HG03196 (cell line): ENCODE measurements around the gene GRAP.
"Not testable (repeated sequence)": the region's sequence is repeated elsewhere in the genome, so short reads cannot be mapped to it uniquely, and the experiment has no call there.

Experiments used
- ATAC-seq: cut with Tn5 transposase; IDR thresholded peaks from one replicate; pipeline ENCODE4 v1.9.1; 2021; ENCODE audit not compliant: unreplicated experiment

GRAP gene

DNA sequence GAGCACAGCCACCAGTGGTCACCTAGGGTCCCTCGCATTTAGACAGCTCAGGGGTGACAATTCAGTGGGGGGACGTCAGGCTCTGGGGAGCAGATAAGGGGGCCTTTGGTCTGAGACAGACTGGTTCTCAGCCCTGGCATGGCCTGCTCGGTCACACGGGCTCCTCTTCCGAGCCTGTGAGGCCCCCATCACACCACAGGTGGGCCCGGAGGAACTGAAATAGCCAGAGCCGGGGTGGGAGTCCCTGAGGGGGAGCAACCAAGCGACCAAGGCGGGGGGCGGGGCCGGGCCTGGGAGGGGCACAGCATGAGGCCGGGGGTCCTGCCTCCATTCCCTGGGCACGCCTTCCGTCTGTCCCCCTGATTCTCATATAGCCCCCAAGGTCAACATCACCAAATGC, 4.4 kb downstream of the GRAP start:
- ATAC-seq = not testable (repeated sequence)

DNA sequence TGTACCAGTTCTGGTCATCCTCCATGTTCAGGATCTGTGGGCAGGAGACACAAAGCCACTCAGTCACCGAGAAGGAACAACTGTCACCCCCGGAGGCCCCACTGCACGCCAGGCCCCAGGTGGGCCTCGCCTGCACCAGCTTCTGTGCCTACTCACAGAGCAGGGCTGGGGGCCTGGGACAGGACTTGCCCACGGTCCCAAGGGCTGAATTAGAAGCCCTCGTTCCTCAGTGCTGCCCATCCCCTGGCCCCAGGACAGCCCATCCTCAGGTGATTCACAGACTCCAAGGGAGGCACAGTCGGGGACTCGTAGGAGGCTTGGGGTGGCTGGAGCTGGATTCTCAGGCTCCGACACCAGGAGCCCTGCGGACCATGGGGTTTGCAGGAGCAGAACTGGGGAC, 4.9 kb downstream of the GRAP start:
- not testable (repeated sequence) for ATAC-seq

DNA sequence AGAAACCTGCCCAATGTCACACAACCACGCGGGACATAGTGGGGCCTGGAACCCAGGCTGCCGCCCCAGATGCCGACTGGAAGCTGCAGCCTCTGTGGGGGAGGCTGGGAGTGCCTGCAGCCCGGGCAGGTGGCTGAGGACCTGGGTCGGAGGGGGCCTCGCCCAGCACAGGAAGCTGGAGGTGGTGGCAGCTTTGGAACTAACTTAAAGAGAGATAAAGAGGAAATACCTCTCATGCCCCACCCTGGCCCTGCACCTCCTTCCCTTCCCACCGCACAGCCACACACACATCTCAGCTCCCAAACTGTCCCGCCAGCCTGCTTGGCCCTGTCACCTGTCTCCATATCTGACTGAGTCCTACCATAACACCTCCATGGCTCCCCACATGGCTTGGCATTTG, 6.4 kb downstream of the GRAP start:
- not testable (repeated sequence) for ATAC-seq

DNA sequence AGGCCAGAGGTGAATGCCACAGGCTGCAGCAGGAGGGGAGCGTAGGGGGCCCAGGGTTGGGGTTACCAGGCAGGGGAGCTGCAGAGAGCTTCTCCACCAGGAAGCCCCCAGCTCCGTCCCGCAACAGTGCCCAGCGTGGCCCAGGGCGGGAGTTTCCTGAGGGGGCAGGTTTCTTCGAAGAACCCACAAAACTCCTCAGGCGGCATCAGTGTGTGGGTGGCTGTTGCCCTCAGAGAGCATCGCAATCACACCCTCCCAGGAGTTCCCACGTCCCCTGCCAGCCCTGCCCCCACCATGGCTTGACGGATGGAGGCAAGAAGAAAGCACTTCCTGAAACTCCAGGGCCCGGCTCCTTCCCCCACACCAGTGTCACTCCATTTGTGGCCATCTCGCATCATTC, 8.0 kb downstream of the GRAP start:
- ATAC-seq = not testable (repeated sequence)

DNA sequence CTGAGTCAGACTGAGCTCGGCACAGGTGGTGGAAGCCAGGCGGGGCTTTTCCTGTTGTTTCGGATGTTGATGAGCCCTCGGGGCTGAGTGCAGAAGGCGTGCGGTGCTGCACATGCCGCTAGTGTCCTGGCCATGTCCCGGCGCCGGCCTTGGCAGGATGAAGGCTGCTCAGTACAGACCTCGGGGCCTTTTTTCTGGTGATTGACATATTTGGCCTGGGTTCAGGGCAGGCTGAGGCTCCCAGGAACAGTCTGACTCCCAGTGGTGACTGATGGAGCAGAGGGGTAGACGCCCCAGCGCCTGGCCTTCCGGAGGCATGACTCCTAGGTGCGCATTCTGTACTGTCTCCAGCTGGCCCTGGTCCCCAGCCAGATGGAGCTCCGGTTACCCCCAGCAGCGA, 8.8 kb downstream of the GRAP start:
- ATAC-seq = not testable (repeated sequence)

DNA sequence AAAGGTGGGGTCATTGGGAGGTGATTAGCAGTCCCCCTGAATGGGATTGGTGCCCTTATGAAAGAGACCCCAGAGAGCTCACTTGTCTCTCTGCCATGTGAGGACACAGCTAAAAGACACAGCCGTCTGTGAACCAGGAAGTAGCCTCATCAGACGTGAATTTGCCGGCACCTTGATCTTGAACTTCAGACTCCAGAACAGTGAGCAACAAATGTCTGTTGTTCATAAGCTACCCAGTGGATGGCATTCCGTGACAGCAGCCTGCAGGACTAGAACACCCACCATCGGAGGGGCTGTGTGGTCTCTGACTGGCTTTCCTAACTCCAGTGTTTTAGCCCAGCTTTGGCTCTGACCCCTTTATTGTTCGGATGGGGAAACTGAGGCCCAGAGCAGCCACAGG, 9.2 kb downstream of the GRAP start:
- not testable (repeated sequence) for ATAC-seq

DNA sequence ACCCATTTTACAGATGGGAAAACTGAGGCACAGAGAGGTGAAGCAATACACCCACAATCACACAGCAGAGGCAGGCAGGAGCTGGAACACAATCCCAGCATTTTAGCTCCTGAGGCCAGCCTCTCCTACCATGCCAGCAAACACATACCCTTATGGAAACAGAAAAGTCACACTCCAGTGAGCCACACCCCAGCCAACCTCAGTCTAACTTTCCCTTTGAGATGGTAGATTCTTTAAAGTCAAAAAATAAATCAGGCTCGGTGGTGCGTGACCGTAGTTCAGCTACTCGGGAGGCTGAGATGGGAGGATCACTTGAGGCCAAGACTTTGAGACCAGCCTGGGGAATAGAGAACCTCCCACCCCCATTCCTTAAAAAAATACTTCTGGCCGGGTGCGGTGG, 10.6 kb downstream of the GRAP start:
- not testable (repeated sequence) for ATAC-seq

DNA sequence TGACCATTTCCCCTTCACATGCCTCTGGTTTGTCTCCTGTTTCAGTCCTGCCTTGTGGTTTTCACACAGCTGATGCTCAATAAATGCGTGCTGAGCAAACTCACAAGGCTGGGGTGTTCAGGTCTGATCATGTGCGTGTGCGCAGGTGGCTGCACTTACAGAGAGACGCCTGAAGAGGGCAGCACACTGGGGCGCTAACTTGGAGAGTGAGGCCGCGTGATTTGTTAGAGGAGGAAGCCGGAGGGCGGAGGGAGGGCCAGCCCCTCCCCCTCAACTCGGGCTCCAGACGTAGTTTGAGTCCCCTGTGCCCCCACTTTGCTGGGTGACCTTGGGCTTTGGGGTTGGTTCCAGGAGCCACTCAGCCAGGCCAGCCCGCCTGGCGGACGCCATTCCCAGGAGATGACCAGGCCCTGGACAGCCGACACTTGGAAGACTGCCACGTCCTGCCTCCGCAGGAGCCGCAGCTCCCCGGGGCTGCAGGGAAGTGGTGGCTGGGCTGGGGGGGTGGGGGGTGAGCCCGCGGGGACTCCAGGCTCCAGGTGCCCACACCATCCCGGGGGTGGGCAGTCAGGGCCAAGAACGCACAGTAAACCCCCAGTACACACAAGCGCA, 14.3 kb downstream of the GRAP start:
- not testable (repeated sequence) for ATAC-seq

DNA sequence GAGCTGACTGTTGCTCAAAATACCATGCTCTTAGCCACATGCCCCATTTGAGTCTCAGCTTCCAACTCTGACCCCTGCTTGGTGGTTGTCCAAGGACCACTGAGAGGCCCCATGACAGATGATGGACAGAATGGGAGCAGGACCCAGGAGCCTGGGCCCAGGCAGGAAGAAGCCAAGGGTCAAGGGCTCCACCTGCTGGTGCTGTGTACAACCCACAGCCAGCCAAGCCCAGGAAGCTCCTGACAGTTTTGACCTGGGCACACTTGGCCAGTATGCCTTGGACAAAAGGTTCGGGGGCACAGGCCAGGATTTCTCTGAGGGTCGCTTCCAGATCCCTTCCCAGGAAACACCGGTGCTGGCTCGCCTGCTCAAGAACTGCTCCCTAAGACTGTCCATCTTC, 15.0 kb downstream of the GRAP start:
- not testable (repeated sequence) for ATAC-seq

DNA sequence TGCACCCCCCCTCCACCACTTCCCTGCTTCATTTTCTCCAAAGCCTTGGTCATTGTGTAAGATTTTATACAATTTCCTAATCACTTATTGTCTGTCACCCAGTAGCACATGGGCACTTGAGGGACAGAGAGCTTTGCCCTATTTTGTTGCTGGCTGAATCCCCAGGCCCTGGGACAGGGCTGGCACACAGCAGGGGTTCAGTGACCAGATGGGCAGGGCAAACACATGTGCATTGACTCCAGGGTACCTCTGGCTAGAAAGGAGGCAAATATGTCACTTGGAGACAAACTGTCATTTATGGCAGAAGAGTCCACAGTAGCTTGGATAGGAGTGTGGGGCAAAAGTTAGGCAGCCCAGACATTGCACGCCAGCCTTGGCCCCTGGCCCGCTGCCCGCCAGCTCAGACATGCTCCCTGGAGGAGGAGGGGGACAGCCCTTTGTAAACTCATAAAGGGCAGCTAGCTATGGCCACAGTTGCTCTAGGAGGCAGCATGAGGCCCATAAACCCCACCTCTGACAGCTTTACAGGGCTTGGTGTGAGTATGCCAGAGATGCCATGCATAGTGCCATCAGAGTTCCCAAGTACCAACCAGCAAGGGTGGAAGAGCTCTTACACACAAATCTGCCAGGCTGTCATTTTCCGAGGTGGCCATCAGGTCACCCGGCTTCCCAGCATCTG, 15.8 kb downstream of the GRAP start:
- not testable (repeated sequence) for ATAC-seq

DNA sequence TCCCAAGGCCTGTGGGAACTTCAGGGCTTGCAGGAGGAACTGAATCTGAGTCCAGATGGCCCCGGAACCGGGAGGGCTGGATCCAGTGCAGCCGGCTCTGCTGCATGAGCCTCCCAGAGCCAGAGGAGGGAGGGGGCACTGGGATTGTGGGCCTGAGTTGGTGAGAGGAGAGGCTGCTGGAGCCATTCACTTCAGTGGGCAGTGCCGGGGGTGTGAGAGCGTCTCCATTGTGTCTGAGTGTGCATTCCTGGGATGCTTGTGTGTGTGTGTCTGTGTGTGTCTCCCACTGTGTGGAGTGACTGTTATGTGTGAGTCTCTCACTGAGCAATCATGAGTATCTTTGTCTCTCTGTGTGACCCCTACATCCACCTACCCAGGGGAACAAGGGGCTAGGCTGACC, 17.0 kb downstream of the GRAP start:
- not testable (repeated sequence) for ATAC-seq

DNA sequence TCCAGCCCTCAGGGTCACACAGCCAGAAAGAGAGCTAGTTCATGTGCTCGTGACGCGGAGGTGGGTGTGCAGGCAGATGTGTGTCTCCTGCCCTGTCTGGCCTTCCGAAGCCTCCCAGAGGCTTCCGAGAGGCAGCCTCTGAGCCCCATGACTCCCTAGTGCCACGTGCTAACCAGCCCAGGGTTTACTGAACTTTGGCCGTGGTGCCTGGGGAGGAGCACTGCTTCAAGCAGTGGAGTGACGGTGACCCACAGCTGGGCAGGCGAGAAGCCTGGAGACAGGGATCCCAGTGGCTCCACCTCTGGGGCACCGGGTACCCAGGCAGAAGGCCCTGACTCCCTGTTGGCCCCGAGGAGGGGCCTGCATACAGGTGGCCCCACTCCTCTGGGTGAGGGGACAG, 18.1 kb downstream of the GRAP start:
- not testable (repeated sequence) for ATAC-seq

DNA sequence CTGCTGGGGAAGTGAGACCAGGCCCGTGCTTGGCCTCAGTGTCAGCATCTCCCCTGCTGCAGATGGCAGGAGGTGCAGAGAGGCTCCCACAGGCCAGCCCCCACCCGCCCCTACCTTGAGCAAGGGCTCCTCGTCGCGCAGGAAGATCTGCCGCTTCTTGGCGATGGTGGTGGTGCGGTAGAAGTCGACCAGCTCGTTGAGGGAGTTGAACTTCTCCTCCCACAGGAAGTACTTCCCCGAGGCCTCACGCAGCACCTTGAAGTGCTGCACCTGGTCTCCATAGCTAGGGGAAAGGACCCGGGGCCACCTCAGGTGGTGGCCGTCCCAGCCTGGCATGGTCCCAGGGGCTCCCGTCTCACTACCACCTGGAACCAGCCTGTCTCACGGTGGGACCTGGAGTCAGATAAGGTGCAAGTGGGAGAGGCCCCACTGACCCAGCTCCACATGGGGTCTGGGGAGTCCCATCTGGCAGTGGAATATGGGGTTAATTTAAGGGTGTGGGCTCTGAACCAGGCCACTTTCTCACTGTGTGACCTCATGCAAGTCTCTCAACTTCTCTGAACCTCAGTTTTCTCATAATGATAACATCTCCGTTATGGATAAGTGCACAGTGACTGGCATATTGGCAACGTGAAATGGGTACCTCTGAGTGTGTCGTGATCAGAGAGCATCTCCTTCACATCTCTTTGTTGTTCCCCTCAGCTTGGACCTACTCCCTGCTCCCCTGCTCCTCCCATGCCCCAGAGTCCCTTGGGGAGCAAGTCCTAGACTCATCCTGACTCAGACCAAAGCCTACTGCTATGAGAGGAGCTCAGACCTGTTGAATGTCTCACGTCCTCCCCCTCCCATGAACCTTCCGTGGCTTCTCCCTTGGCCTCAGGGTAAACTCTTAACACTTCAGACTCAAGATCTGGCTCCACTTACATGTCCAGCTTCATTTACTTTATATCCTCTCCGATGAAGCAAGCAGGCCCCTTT, 22.4 kb downstream of the GRAP start:
- no peak for ATAC-seq

DNA sequence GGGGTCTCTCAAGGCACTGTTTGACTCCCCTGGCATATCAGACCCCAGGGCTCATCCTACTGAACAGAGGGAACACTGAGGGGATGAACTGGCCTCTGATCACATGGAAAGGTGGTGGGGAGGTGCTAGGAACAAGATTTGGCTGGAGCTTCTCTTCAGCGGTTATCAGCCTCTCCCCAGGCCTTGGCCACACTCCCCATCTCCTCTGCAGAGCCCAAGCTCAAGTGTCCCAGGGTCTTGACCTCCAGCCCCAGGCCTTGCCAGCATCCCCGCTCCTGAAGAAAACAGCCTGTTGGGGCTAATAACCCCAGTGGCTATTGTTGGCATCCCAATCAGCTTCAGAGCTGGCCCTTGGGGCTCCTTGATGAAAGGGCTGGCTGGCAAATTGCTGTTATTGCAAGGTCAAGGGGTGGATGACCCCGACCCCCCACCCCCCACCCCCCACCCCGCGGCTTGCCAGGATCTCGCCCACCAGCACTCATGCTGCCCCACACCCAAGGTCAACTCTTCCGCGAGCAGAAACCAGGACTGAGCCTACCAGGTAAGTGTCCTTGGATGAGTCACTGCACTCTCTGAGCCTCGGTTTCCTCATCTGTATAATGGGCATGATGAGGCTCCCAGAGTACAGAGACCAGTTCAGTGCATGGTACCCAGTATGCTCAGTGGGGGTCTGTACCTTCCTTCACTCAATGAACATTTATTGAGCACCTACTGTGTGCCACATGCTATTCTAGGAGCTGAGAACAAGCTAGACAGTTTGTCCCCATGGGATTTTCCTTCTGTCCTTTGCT, 23.4 kb downstream of the GRAP start:
- ATAC-seq = no peak

DNA sequence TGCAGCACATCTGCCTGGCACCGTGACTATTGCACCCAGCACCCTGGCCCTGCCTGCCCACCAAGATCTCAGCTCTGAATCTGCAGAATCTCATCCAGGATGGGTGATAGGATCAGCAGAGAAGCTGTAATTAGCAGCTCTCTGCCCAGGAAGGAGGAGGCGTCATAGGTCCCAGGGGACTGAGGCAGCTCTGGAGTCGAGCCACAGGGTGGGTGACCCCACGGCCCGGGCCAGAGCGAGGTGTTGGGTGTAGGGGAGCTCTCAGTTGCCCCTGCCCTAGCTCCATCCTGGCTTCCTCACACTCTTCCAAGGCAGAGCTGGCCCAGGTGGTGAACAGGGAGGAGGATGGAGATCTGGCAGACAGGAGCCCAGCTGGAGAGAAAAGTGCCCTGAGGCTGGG, 24.0 kb downstream of the GRAP start:
- ATAC-seq = no peak

DNA sequence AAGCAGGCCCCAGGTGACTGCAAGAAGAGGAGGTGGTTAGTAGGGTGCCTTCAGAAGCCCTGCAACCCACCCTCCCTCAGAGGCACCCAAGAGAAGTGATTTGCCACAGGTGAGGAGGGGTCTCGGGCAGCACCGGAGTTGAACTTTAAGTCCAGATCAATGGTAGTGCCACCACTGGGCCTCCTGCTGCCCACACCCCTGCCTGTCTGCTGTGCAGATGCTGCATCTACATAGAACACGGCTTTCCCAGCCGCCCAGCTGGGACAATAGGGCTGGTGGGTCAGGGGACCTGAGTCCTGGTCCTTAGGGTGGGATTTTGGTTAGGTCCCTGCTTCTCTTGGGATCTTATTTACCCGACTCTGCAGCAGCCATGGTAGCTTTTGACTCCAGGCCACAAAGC, 24.6 kb downstream of the GRAP start:
- no peak for ATAC-seq

DNA sequence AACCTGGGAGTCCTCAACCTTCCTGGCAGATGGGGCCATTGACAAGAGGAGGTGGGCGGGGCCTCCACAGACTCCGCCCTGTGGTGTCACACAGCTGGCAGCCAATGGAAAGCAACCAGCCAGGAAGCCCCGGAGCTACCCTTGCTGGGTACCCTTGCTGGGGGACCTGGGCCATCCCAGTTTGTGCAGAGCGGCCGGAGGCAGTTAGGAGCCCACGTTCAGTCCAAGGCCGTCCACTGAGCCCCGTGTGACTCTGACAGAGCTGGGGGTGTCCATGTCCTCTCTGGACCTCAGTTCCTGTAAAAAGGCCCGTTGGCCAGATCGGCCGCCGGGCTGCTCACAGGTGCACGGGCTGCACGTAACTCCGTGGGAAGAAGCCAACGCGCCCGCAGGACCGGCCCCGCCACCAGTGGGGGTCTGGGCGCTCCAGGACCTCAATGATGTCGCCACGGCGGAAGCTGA, 25.1 kb downstream of the GRAP start:
- ATAC-seq = no peak

DNA sequence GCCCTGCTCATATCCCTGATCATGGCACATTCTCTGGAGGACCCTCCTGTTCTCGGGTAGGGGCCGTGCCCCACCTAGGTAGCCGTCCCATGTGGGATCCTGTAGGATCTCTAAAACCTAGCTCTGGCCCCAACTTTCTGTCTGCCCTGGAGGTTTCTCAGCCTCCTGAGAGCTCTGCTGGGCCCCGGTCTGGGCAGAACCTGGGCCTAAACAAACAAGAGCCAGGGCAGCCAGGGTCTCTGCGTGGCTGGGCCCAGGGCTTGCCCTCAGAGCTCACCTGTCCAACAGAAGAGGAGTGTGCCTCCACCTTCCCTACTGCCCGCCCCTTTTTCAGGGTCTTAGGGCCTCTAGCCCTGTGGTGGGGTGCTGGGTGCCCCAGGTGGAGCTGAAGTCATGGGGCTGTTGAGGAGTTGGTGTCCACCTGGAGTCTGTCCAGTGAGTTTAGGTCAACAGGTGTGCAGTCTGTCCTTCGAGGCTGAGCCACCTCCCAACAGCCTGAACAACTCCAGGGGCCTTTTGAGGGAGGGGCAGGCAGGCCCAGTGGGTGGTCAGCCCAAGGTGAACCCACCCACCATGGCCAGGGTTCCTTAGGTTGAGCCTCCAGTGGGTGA, 25.6 kb downstream of the GRAP start:
- not testable (repeated sequence) for ATAC-seq

DNA sequence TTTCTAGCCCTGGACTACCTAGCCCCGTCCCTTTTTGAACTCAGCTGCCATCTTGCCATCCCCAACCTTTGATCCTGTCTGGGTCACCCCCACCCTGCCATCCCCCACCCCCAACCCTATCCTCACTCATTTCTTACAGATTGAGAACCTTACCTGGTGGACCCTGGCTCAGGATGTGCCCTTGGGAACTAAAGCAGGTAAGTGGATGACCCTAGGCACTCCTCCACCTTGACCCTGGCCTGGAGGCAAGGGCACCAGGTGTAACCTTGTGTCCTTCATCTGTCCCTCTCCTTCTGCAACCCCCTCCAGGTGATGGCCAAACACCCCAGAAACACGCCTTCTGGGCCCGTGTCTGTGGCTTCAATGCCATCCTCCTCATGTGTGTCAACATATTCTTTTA, 26.7 kb downstream of the GRAP start:
- no peak for ATAC-seq
